ENCODE data around the gene SULT1C2.
"Not testable (repeated sequence)": the region's sequence is repeated elsewhere in the genome, so short reads cannot be mapped to it uniquely, and the experiment has no call there.

The SULT1C2 gene

GRCh38 chr2:108346827-108347226 is 58.1 kb downstream of the SULT1C2 start:
- no peak for DNase-seq
- intact Hi-C loops (cut with DNase I) = no loop called here

GRCh38 chr2:108347786-108348185 is 59.1 kb downstream of the SULT1C2 start:
- intact Hi-C loops (cut with DNase I) = no loop called here
- DNase-seq = no peak

GRCh38 chr2:108348816-108349570 is 60.3 kb downstream of the SULT1C2 start:
- intact Hi-C loops (cut with DNase I) = no loop called here
- no peak for DNase-seq

GRCh38 chr2:108349571-108349928 is 60.9 kb downstream of the SULT1C2 start:
- no peak for DNase-seq
- intact Hi-C loops (cut with DNase I) = no loop called here

GRCh38 chr2:108351889-108352288 is 63.2 kb downstream of the SULT1C2 start:
- no peak for DNase-seq
- intact Hi-C loops (cut with DNase I) = loop anchor here (5.0 kb wide), 1 partner anchor 230 kb away; no protein-coding TSS in a partner anchor

GRCh38 chr2:108354136-108354535 is 65.4 kb downstream of the SULT1C2 start:
- intact Hi-C loops (cut with DNase I) = loop anchor here (5.0 kb wide), 1 partner anchor 228 kb away; no protein-coding TSS in a partner anchor
- DNase-seq = no peak

GRCh38 chr2:108355906-108356734 is 67.4 kb downstream of the SULT1C2 start:
- intact Hi-C loops (cut with DNase I) = no loop called here
- DNase-seq = no peak

- intact Hi-C loops (cut with DNase I); DNase-seq: not testable (repeated sequence)
These were observed 70.6 kb downstream of the SULT1C2 start for GRCh38 chr2:108359336-108359735.

All from head of caudate nucleus (tissue), 42 donors.